Keratinocyte (primary cell): ENCODE data around the gene PPT2. TPM values are rescaled to one million over a fixed set of nuclear protein-coding genes. Genes with fewer than 3 reads are reported as not detected.

Experiments
- DNase-seq: peaks from one replicate; pipeline ENCODE4 v3.0.0-alpha.2; 2011; ENCODE audit warnings: low read depth, missing footprints, low spot score
- FAIRE-seq: peaks from 2 replicates; lab custom pipeline; 2011; peaks lifted over from hg19 to GRCh38; lab: Jason Lieb, UNC
- H2AFZ ChIP-seq: 2 replicates; pipeline ENCODE4 v1.6.0; 2012; ENCODE audit warnings: low read length, control low read depth, inconsistent platforms; ENCODE audit not compliant: control insufficient read depth
- H3K27ac ChIP-seq: 2 replicates; pipeline ENCODE4 v1.5.1; 2011; ENCODE audit warnings: low read length; ENCODE audit not compliant: control insufficient read depth, insufficient read depth
- H3K27me3 ChIP-seq: 3 replicates; pipeline ENCODE4 v1.6.0; 2011; ENCODE audit warnings: low read length; ENCODE audit not compliant: control insufficient read depth, insufficient read depth; ENCODE audit errors: extremely low read depth
- H3K36me3 ChIP-seq, 2 experiments: 2 replicates in 1 of 2; 3 replicates in 1 of 2; pipeline ENCODE4 v1.5.1; 2011; ENCODE audit warnings: low read length in 2 of 2, mild to moderate bottlenecking in 1 of 2; ENCODE audit not compliant: control insufficient read depth in 2 of 2, insufficient read depth in 2 of 2; ENCODE audit errors: extremely low read depth in 1 of 2
- H3K4me1 ChIP-seq: 3 replicates; pipeline ENCODE4 v1.5.1; 2011; ENCODE audit warnings: low read length; ENCODE audit not compliant: control insufficient read depth, insufficient read depth; ENCODE audit errors: extremely low read depth
- H3K4me2 ChIP-seq: 3 replicates; pipeline ENCODE4 v1.6.0; 2011; ENCODE audit warnings: low read depth, low read length; ENCODE audit not compliant: control insufficient read depth, insufficient read depth; ENCODE audit errors: extremely low read depth
- H3K4me3 ChIP-seq, 3 experiments: fragments of 200-600 bp in 1 of 3; sonication (generic) in 1 of 3; 2 replicates in 2 of 3; 3 replicates in 1 of 3; pipeline ENCODE4 v1.5.1; 2011 to 2016; ENCODE audit warnings: low read length in 3 of 3, mild to moderate bottlenecking in 3 of 3, control low read depth in 2 of 3, inconsistent platforms in 1 of 3, low read depth in 1 of 3, mixed read lengths in 1 of 3, mixed run types in 1 of 3, moderate library complexity in 1 of 3; ENCODE audit not compliant: control insufficient read depth in 2 of 3, insufficient read depth in 2 of 3; ENCODE audit errors: extremely low read depth in 1 of 3
- H3K79me2 ChIP-seq: 2 replicates; pipeline ENCODE4 v1.6.0; 2012; ENCODE audit warnings: low read length; ENCODE audit not compliant: control insufficient read depth, insufficient read depth
- H3K9ac ChIP-seq: 3 replicates; pipeline ENCODE4 v1.6.0; 2011; ENCODE audit warnings: low read length; ENCODE audit not compliant: control insufficient read depth, insufficient read depth; ENCODE audit errors: extremely low read depth
- H3K9me1 ChIP-seq: 3 replicates; pipeline ENCODE4 v1.6.0; 2011; ENCODE audit warnings: low read length; ENCODE audit not compliant: control insufficient read depth, insufficient read depth; ENCODE audit errors: extremely low read depth
- H3K9me3 ChIP-seq: 2 replicates; pipeline ENCODE4 v1.5.1; 2012; ENCODE audit warnings: low read depth, low read length; ENCODE audit not compliant: control insufficient read depth
- H4K20me1 ChIP-seq: 3 replicates; pipeline ENCODE4 v1.6.0; 2011; ENCODE audit warnings: low read length; ENCODE audit not compliant: control insufficient read depth, insufficient read depth; ENCODE audit errors: extremely low read depth
- EZH2 ChIP-seq: IDR thresholded peaks from one replicate; pipeline ENCODE4 v1.6.1; 2012; ENCODE audit warnings: inconsistent platforms, mild to moderate bottlenecking, low read length, moderate library complexity
- dilution Hi-C: fragments of 300-500 bp; cut with MboI; formaldehyde crosslinking; loops from one replicate; pipeline ENCODE4 v1.7.0; 2020; ENCODE audit warnings: low sequenced_read_pairs; ENCODE audit not compliant: extremely low pct_ligation_motif_present
- polyA plus RNA-seq, 5 experiments: library from polyadenylated mRNA; depleted of rRNA in 3 of 5; stranded (reverse) in 3 of 5; stranded (forward) in 1 of 5; unstranded in 1 of 5; fragments of >200 nt; gene quantifications; 1 replicate in 1 of 5; 2 replicates in 3 of 5; 3 replicates in 1 of 5; pipeline versions ENCODE4 v1.2.1 to v1.2.3, GENCODE V29; 2011 to 2012; ENCODE audit warnings: missing spikeins in 2 of 5, low read depth in 1 of 5, low replicate concordance in 1 of 5
- TF ChIP-seq, protein P1 (sequence below), 3 experiments: IDR thresholded peaks in 1 of 3; conservative IDR thresholded peaks in 1 of 3; optimal IDR thresholded peaks in 1 of 3; 2 replicates in 2 of 3; 3 replicates in 1 of 3; pipeline versions ENCODE3 to v1.5.1; 2011; ENCODE audit warnings: low read length in 3 of 3, mild to moderate bottlenecking in 3 of 3, moderate library complexity in 2 of 3, control low read depth in 1 of 3, inconsistent platforms in 1 of 3; ENCODE audit not compliant: insufficient read depth in 2 of 3; ENCODE audit errors: extremely low read depth in 1 of 3

Gene PPT2
- polyA plus RNA-seq, 1 donor (not counting 4 experiments of a cell fraction or from before 2014, with no cell fraction given) = 15.0 TPM

DNA sequence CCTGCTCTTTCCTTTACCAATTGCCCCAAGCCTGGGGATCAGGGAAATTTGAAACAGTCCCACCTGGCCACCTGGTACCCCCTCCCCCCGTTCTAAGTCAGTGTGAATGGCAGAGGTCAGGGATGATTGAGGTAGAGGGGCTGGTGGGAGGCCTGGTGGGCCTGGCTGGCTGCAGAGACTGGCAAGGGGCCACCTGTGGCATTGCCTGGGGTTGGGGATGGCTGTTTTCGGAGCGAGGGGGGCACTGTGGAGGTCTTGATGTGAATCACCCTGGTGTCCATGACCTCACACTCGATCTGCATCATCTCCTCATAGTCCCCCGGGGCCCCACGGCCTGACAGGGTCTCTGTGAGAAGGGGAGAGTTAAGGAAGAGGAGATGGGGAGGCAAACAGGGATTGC lies 38.3 kb upstream of the PPT2 start:
- Histone ChIP-seq H3K9me1 (no peaks in the 10 kb centered on the region), H3K4me2 (no peak overlapping the region), H3K9me3 (no peaks in the 10 kb centered on the region), H4K20me1 (no peaks in the 10 kb centered on the region), H3K27ac (no peak overlapping the region), H3K79me2 (no peaks in the 10 kb centered on the region), H3K4me1 (peaks cover 17% of the 10 kb centered on the region), H3K27me3 (no peaks in the 10 kb centered on the region), H3K36me3 (peaks cover 21 to 27% of the 10 kb centered on the region in 2 experiments), H2AFZ (no peak overlapping the region), H3K9ac (no peak overlapping the region), H3K4me3 (no peak overlapping the region)
- FAIRE-seq = no peak
- dilution Hi-C loops = no loop called here
- TF ChIP-seq, protein P1, sequence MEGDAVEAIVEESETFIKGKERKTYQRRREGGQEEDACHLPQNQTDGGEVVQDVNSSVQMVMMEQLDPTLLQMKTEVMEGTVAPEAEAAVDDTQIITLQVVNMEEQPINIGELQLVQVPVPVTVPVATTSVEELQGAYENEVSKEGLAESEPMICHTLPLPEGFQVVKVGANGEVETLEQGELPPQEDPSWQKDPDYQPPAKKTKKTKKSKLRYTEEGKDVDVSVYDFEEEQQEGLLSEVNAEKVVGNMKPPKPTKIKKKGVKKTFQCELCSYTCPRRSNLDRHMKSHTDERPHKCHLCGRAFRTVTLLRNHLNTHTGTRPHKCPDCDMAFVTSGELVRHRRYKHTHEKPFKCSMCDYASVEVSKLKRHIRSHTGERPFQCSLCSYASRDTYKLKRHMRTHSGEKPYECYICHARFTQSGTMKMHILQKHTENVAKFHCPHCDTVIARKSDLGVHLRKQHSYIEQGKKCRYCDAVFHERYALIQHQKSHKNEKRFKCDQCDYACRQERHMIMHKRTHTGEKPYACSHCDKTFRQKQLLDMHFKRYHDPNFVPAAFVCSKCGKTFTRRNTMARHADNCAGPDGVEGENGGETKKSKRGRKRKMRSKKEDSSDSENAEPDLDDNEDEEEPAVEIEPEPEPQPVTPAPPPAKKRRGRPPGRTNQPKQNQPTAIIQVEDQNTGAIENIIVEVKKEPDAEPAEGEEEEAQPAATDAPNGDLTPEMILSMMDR (optimal IDR thresholded peaks at IDR 0.05 in 1 of 3, IDR thresholded peaks at IDR 0.05 in 1 of 3, conservative IDR thresholded peaks at IDR 0.05 in 1 of 3; ENCODE audit: extremely low read depth in 1 of 3, insufficient read depth in 2 of 3, low read length in 3 of 3) = no peak
- TF ChIP-seq EZH2 = no peak
- no peak for DNase-seq

DNA sequence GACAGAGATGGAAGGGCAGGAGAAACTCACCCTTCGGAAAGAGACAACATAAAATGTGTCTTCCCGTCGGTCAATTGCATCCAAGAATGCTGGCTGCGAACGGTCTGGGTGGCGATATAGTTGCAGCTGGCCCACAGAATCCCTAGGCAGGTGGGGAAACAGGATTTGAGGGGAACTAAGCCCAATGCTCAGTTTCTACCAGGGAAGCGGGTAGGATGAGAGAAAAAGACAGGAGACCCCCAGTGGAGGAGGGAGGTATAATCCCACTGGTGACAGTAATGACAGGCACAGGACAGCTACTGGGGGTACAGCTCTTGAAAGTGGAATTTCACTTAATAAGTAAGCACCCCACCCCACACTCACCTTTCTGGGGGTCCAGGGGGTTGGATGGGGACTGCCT lies 37.3 kb upstream of the PPT2 start:
- no peaks in the 10 kb centered on the region for H4K20me1 ChIP-seq
- H3K27ac ChIP-seq = no peak overlapping the region
- no peaks in the 10 kb centered on the region for H3K79me2 ChIP-seq
- H3K27me3 ChIP-seq = no peaks in the 10 kb centered on the region
- no peaks in the 10 kb centered on the region for H3K9me3 ChIP-seq
- H3K9ac ChIP-seq = no peak overlapping the region
- H2AFZ ChIP-seq = no peak overlapping the region
- FAIRE-seq (no peak), DNase-seq (no peak)
- no peak for TF ChIP-seq EZH2
- TF ChIP-seq, protein P1 (optimal IDR thresholded peaks at IDR 0.05 in 1 of 3, IDR thresholded peaks at IDR 0.05 in 1 of 3, conservative IDR thresholded peaks at IDR 0.05 in 1 of 3; ENCODE audit: extremely low read depth in 1 of 3, insufficient read depth in 2 of 3, low read length in 3 of 3) = peak; percentile 25 to 42 (median 31)
- H3K9me1 ChIP-seq = no peaks in the 10 kb centered on the region
- H3K4me1 ChIP-seq = peaks cover 17% of the 10 kb centered on the region
- no peak overlapping the region for H3K4me2 ChIP-seq
- dilution Hi-C loops = no loop called here
- H3K36me3 ChIP-seq = peaks cover 26 to 34% of the 10 kb centered on the region in 2 experiments
- H3K4me3 ChIP-seq = no peak overlapping the region
